ENCODE measurements around the gene LAIR1. TPM values are rescaled to one million over a fixed set of nuclear protein-coding genes. Genes with fewer than 3 reads are reported as not detected.

Gene LAIR1
- total RNA-seq, 1 donor from 2014 or later: 11.1 TPM

DNA sequence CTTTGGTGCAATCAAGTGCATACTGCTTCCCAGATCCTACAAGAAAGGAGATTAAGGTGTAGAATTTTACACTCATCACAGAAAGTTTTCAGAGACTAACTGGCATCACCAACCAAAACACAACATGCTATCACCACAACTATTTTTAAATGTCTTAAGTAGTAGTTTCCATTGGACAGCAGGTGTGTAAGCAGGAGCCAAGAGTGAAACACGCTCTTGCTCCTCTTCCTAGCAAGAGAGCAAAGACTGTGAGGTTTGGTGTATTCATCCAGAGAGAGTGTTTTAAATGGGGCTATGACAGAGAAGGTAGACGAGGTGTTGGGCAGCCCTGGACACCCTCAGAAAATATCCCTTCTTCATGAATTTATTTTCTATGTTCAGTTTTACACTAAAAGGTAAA is 13.3 kb downstream of the LAIR1 start:
- TF ChIP-seq, protein P1, sequence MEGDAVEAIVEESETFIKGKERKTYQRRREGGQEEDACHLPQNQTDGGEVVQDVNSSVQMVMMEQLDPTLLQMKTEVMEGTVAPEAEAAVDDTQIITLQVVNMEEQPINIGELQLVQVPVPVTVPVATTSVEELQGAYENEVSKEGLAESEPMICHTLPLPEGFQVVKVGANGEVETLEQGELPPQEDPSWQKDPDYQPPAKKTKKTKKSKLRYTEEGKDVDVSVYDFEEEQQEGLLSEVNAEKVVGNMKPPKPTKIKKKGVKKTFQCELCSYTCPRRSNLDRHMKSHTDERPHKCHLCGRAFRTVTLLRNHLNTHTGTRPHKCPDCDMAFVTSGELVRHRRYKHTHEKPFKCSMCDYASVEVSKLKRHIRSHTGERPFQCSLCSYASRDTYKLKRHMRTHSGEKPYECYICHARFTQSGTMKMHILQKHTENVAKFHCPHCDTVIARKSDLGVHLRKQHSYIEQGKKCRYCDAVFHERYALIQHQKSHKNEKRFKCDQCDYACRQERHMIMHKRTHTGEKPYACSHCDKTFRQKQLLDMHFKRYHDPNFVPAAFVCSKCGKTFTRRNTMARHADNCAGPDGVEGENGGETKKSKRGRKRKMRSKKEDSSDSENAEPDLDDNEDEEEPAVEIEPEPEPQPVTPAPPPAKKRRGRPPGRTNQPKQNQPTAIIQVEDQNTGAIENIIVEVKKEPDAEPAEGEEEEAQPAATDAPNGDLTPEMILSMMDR (IDR thresholded peaks at IDR 0.05): no peak
- Histone ChIP-seq H3K4me1 (no peaks in the 10 kb centered on the region), H3K27me3 (no peaks in the 10 kb centered on the region), H3K4me3 (no peak overlapping the region), H3K9me3 (no peaks in the 10 kb centered on the region), H3K27ac (no peak overlapping the region), H3K36me3 (no peaks in the 10 kb centered on the region)
- intact Hi-C loops (cut with DNase I): no loop called here
- DNase-seq (ENCODE audit: low spot score in 2 of 2): no peak

DNA sequence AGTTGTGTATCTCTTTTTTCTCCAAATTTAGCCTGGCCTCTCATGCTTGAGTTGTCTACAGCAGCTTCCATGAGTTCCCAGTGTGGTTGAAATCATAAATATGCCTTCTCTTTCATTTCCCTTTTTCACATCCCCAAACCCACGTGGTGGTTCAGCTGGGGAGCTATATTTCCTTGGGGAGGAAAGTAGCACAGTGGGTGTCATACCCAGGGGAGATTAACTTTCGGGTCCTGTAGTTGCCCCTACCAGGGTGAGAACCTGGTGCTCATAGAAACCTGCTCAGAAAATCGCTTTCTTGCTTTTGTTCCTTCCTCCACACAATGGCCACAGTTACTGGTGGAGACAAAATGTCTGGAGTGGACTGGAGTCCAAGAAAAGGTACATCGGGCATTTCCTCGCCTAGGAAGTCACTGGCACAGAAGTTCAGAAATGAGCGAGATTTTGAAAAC is 18.8 kb downstream of the LAIR1 start:
- Histone ChIP-seq H3K27me3 (no peaks in the 10 kb centered on the region), H3K4me1 (no peaks in the 10 kb centered on the region), H3K36me3 (no peaks in the 10 kb centered on the region), H3K27ac (no peak overlapping the region), H3K4me3 (no peak overlapping the region), H3K9me3 (no peaks in the 10 kb centered on the region)
- TF ChIP-seq, protein P1 (IDR thresholded peaks at IDR 0.05): no peak
- intact Hi-C loops (cut with DNase I): no loop called here
- DNase-seq (ENCODE audit: low spot score in 2 of 2): no peak

DNA sequence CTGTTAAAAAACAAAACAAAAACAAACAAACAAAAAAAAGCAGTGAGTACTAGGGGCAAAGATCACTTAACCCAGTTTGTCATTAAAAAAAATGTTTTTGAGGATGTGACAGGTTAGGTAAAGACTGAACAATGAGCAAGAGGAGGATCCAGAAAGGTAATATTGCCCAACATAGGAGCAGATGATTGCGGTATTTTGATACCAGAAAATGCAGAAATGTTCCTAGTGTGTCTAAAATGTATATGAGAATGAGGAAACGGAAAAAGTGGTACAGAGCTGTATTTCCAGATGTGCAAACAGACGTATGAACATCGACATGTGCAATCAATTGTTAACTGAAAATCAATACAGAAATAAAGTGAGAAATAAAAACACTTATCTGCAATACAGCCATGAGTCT is 20.9 kb downstream of the LAIR1 start:
- DNase-seq (ENCODE audit: low spot score in 2 of 2): no peak
- intact Hi-C loops (cut with DNase I): no loop called here
- TF ChIP-seq, protein P1 (IDR thresholded peaks at IDR 0.05): no peak
- Histone ChIP-seq H3K27ac (no peak overlapping the region), H3K9me3 (no peaks in the 10 kb centered on the region), H3K27me3 (no peaks in the 10 kb centered on the region), H3K4me3 (no peak overlapping the region), H3K36me3 (no peaks in the 10 kb centered on the region), H3K4me1 (no peaks in the 10 kb centered on the region)

DNA sequence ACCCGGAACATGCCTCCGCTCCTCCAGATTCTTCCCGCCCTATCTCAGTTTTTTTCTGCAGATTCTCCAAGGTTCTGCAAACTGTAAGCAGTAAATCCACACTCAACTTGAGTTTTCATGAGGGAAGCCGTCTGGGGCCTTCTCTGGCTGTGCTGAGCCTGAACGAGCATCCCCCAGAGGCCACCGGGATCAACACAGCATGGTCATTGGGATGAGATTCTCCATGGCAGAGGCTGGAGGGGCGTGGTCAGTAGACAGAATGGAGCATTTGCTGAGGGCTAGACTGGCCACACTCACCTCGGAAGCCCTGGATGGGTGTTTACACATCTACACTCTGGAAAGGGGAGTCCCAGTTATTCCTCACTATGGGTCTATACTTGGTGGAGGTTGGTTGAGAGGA is 23.4 kb downstream of the LAIR1 start:
- no peak overlapping the region for H3K27ac ChIP-seq
- H3K4me1 ChIP-seq: no peaks in the 10 kb centered on the region
- H3K36me3 ChIP-seq: no peaks in the 10 kb centered on the region
- H3K4me3 ChIP-seq: no peak overlapping the region
- H3K27me3 ChIP-seq: no peaks in the 10 kb centered on the region
- H3K9me3 ChIP-seq: no peaks in the 10 kb centered on the region
- TF ChIP-seq, protein P1 (IDR thresholded peaks at IDR 0.05): no peak
- no peak for DNase-seq (ENCODE audit: low spot score in 2 of 2)
- intact Hi-C loops (cut with DNase I): no loop called here

DNA sequence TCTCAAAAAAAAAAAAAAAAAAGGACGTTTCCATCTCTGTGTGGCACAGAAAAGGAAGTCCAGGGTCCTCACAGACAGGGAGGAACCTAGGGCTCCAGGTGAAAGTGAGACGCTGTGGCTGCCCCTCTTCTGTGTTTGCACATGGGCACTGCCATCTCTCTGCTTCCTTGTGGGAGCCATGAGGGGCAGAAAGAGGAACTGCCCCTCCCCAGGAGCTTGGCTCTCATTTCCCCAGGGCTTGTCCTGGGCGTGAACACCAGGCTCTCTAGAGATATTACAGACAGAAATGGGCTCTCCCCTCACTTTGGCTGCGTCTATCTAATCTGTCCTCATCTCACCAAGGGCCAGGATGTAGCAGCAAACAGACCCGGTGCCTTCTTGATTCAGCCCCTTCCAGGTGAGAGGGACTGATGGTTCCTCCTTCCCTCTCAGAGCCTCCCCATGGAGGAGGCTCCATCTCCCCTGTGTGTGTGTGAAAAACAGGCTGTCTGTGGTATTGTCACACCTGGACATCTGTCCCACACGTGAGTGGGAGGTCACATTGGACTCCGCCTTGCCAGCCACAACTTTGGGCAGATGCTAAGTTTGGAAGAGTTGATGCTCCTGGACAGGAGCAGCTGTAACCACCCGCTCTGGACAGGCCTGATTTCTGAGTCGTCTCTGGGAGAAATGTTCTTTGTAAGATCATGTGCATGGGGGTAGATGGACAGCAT is 24.9 kb downstream of the LAIR1 start:
- H3K27ac ChIP-seq: no peak overlapping the region
- intact Hi-C loops (cut with DNase I): no loop called here
- H3K27me3 ChIP-seq: no peaks in the 10 kb centered on the region
- DNase-seq (ENCODE audit: low spot score in 2 of 2): peak in 1 of 2 donors; percentile 55
- no peaks in the 10 kb centered on the region for H3K4me1 ChIP-seq
- no peak overlapping the region for H3K4me3 ChIP-seq
- H3K9me3 ChIP-seq: no peaks in the 10 kb centered on the region
- H3K36me3 ChIP-seq: no peaks in the 10 kb centered on the region
- TF ChIP-seq, protein P1 (IDR thresholded peaks at IDR 0.05): no peak

All from ascending aorta (tissue), 2 donors.